Thyroid gland (tissue), 4 donors: ENCODE measurements around the gene AGBL4.

Experiments used
- CTCF ChIP-seq, 6 experiments: fragments of 200-600 bp in 3 of 6; fragments of 450-650 bp in 3 of 6; sonication (generic) in 3 of 6; IDR thresholded peaks; one replicate each; pipeline ENCODE4 v1.5.1; 2016 to 2019; ENCODE audit warnings: antibody characterized with exemption in 6 of 6, mild to moderate bottlenecking in 2 of 6, inconsistent platforms in 1 of 6, moderate library complexity in 1 of 6
- POLR2A ChIP-seq, 2 donors: fragments of 450-650 bp; IDR thresholded peaks; one replicate each; pipeline ENCODE4 v1.6.1; 2017; ENCODE audit warnings: antibody characterized with exemption in 2 of 2, mild to moderate bottlenecking in 2 of 2, moderate library complexity in 1 of 2

DNA sequence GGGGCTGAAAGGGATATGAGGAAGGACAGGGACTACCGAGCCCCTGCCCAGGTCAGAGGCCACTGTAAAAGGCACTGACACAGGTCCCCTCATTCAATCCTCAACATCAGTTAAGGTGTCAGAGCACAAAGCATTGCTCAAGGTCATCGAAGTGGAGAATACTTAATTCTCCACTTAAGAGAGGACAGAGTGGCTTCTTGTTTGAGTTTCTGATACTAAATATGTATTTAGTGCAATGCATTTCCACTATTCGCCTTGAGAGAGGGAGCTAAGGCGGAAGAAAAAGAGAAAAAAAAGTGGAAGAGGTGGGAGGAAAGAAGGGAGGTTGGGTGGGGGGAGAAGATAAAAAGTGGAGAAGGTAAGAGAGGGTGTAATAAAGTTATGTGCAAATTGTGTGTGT, 1451.6 kb downstream of the AGBL4 start:
- TF ChIP-seq CTCF (IDR thresholded peaks at IDR 0.05): no peak
- TF ChIP-seq POLR2A (IDR thresholded peaks at IDR 0.05): no peak
